Measurements from ENCODE around the gene PTPRD.

PTPRD gene

DNA sequence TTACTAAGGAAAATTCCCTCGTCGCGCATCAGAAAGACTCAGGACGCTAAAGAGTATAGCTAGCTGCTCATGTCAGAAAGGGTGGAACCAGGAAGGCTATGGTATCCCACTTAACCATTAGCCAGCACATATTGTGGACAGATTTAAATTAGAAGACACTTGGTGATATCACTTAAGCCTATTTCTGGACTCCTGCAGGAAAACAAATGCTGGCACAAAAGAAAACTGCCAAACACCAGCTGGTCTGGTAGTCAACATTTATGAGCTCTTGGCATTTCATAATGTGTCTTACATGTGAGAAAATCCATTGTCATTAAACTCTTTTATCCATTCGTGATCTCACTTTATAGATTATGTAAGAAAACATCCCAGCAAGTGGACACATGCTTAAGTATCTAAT lies 377.4 kb downstream of the PTPRD start:
- ATAC-seq (no peak), DNase-seq (no peak)
- no peaks in the 10 kb centered on the region for H3K4me1 Mint-ChIP-seq
- H3K36me3 Mint-ChIP-seq (ENCODE audit: low read depth): no peaks in the 10 kb centered on the region
- no peak overlapping the region for H3K27ac Mint-ChIP-seq
- peaks cover under 1% of the 10 kb centered on the region for H3K9me3 Mint-ChIP-seq
- H3K27me3 Mint-ChIP-seq: no peaks in the 10 kb centered on the region
- no peak overlapping the region for H3K4me3 Mint-ChIP-seq

DNA sequence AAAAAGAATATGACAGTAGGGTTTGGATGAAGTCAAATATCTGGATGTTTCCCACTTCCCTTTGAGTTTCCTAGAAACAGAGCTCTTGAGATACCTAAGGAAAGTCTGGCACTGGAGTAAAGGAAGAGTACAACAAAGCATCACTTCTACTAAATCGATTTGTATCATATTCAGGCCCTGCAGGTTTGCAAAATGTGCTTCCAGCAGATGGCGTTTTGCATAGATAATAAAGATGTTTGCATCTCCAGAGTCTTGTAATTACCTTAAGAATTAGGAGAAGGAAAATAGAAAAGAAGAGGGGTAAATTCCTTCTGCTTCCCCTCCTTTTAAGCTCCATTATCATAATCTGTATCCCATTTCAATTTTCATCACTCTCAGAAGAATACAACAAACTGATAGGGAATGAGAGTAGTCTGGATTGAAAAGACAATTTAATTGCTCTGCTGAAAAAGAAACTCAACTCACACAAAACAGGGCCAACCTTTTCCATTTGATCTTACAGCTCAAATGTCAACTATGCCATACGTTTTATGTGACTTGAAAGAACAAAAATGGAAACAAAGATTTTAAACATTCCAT lies 380.4 kb downstream of the PTPRD start:
- no peaks in the 10 kb centered on the region for H3K27me3 Mint-ChIP-seq
- no peak overlapping the region for H3K27ac Mint-ChIP-seq
- DNase-seq (no peak), ATAC-seq (no peak)
- no peaks in the 10 kb centered on the region for H3K4me1 Mint-ChIP-seq
- no peaks in the 10 kb centered on the region for H3K36me3 Mint-ChIP-seq (ENCODE audit: low read depth)
- peaks cover 6% of the 10 kb centered on the region for H3K9me3 Mint-ChIP-seq
- H3K4me3 Mint-ChIP-seq: no peak overlapping the region

DNA sequence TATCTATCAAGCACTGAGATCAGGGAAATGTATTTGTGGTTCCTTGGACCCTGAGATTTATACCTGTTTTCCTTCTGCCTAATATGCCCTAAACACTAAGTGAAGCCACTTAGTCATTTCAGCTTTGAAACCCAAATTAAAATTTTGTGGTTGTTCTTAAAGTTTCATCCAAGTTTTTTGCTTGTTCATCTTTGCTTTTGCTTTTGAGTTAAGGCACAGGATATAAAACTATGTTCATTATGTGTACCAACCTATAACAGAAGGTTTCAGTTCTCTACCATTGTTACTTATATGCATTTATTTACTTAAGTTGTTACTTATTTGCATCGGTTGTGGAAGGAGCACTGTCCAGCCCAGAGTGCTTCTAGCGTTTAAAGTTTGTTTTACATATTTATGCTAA lies 382.3 kb downstream of the PTPRD start:
- DNase-seq: no peak
- H3K4me3 Mint-ChIP-seq: no peak overlapping the region
- H3K27me3 Mint-ChIP-seq: no peaks in the 10 kb centered on the region
- no peak overlapping the region for H3K27ac Mint-ChIP-seq
- H3K9me3 Mint-ChIP-seq: peaks cover 6% of the 10 kb centered on the region
- no peaks in the 10 kb centered on the region for H3K36me3 Mint-ChIP-seq (ENCODE audit: low read depth)
- H3K4me1 Mint-ChIP-seq: no peaks in the 10 kb centered on the region
- ATAC-seq: no peak

DNA sequence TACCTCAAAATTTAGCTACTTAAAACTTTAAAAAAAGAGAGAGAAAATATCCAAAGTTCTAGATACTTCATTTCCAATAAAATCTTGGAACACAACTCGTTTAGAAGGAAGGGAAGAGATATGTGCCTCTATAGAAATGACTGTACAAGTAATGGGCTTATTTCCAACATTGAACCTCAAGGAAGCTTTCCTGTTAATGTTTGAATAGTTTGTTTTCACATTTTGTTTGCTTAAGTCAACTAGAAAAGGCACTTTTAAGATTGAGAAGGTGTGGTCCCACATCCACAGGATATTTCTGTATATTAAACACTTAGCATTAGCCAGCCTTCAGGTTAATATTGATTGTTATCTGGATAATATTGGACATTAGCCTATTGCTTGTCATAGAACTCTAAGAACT lies 384.7 kb downstream of the PTPRD start:
- no peak for ATAC-seq
- H3K27ac Mint-ChIP-seq: no peak overlapping the region

DNA sequence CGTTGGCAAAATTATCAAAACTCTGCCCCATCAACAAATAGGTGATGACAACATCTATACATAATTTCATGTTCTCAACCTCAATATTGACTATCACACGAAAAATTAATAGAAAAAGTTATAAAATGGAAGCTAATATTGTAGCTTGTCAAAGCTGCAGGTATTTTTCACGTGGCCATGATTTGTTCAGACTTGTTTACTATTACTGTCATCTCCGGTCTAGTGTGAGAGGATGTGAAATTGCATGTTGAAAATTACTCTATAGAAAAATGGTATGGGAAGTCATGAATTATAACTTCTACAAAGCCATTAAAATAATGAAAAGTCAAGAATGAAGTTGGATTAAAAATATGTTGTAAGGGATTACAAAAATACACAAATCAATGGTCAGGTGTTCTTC lies 385.8 kb downstream of the PTPRD start:
- DNase-seq: no peak
- Mint-ChIP-seq H3K27me3 (no peaks in the 10 kb centered on the region), H3K36me3 (ENCODE audit: low read depth) (no peaks in the 10 kb centered on the region), H3K4me3 (no peak overlapping the region), H3K4me1 (no peaks in the 10 kb centered on the region), H3K27ac (no peak overlapping the region), H3K9me3 (peaks cover 6% of the 10 kb centered on the region)
- no peak for ATAC-seq

More for the DNA sequence above, 384.7 kb downstream of the PTPRD start:
- Mint-ChIP-seq H3K27me3 (no peaks in the 10 kb centered on the region), H3K36me3 (ENCODE audit: low read depth) (no peaks in the 10 kb centered on the region), H3K9me3 (peaks cover 6% of the 10 kb centered on the region), H3K4me1 (no peaks in the 10 kb centered on the region), H3K4me3 (no peak overlapping the region)
- DNase-seq: no peak

DNA sequence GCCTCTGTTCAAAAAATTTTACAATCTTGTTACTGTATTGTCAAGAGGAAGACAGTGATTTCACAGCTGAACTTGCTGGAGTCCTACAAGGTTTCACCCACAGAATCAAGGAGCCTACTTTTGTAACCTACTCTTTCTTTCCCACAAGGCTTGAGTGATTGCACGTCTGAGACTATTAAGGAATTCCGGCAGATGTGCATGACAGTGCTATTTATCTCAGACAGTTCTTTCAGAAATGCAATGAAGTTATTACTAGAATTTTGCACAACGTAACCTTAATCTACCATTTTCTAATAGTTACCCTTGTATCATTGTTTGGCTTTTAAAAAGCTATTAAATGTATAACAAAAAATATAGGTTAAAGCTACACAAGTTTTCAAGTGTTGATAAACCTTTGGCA lies 400.1 kb downstream of the PTPRD start:
- Mint-ChIP-seq H3K9me3 (no peaks in the 10 kb centered on the region), H3K4me1 (no peaks in the 10 kb centered on the region), H3K27ac (no peak overlapping the region), H3K4me3 (no peak overlapping the region), H3K27me3 (no peaks in the 10 kb centered on the region), H3K36me3 (ENCODE audit: low read depth) (no peaks in the 10 kb centered on the region)
- DNase-seq (no peak), ATAC-seq (no peak)

DNA sequence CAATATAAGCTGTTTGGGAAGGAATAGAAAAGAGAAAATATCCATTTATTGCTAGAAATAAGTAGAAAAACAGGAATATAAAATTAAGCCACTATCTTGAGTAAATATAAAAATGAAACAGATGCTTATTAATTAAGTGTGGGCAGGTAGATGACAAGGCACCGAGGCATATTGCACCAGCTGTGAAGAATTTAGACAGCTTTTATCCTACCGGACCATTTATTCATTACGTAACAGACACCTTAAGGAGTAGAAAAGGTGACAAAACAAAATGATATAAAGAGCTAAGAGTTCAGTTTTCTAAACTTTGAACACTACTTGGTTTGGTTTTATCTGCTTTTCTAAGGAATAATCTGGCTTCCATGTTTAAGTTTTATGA lies 404.1 kb downstream of the PTPRD start:
- Mint-ChIP-seq H3K4me3 (no peak overlapping the region), H3K4me1 (no peaks in the 10 kb centered on the region), H3K27ac (no peak overlapping the region), H3K36me3 (ENCODE audit: low read depth) (no peaks in the 10 kb centered on the region), H3K27me3 (no peaks in the 10 kb centered on the region), H3K9me3 (no peaks in the 10 kb centered on the region)
- DNase-seq (no peak), ATAC-seq (no peak)

DNA sequence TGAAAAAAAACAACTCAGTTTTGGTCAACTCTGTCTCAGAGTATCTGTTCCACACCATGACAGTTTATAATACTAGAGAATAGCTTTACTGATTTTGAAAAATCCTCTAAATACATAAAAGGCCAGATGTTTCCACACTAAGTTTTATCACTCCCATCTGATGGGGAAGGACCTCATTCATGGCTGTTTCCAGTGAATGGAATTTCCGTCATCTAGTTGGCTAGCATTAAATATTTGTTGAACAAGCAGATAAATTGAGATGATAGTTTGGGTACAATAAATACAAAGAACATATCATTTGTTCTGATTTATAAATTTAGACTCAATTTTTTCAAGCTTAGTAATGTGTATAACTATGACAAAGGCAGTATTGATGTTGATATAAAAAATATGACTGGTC lies 408.5 kb downstream of the PTPRD start:
- Mint-ChIP-seq H3K27ac (no peak overlapping the region), H3K4me3 (no peak overlapping the region), H3K9me3 (no peaks in the 10 kb centered on the region), H3K4me1 (no peaks in the 10 kb centered on the region), H3K27me3 (no peaks in the 10 kb centered on the region), H3K36me3 (ENCODE audit: low read depth) (no peaks in the 10 kb centered on the region)
- ATAC-seq: no peak
- DNase-seq: no peak

DNA sequence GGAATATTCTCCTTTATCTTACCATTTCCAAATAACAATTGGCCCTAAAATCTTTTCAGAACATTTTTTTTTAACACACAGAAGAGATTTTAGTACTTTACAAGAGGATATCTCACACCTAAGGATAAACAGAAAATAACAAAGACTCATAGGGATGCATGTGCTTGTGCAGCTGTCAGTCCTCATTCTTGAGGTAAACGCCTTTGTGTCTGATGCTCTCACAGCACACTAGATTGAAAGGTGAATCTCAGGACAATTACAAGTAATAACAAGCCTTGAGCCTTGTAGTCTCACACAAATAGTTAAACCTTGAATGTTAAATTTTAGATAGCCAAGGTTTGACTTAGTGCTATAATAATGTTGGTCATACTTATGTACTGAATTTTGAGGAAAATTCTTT lies 439.2 kb downstream of the PTPRD start:
- H3K9me3 Mint-ChIP-seq: peaks cover 20% of the 10 kb centered on the region
- no peaks in the 10 kb centered on the region for H3K4me1 Mint-ChIP-seq
- ATAC-seq (no peak), DNase-seq (no peak)
- no peak overlapping the region for H3K27ac Mint-ChIP-seq
- H3K4me3 Mint-ChIP-seq: no peak overlapping the region
- H3K36me3 Mint-ChIP-seq (ENCODE audit: low read depth): no peaks in the 10 kb centered on the region
- H3K27me3 Mint-ChIP-seq: no peaks in the 10 kb centered on the region

DNA sequence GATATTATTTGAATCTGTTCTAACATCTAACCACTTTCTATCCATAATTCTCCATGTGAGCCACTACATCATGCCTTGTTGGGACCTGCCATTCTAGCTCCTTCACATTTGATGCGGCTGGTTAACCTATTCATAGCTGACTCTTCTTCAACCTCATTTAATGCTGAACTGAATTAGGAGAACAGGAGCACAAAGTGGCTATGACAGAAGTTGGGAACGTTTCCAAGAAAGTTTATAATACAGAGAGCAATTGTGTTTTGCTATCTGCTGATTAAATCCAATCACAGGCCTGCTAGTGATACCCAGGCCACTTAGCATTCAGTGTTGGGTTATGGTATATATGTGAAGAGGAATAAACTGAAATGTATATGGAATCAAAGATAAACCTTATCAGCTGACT lies 440.3 kb downstream of the PTPRD start:
- H3K27me3 Mint-ChIP-seq: no peaks in the 10 kb centered on the region
- DNase-seq (no peak), ATAC-seq (no peak)
- no peak overlapping the region for H3K27ac Mint-ChIP-seq
- H3K9me3 Mint-ChIP-seq: peaks cover 14% of the 10 kb centered on the region
- H3K36me3 Mint-ChIP-seq (ENCODE audit: low read depth): no peaks in the 10 kb centered on the region
- no peak overlapping the region for H3K4me3 Mint-ChIP-seq
- no peaks in the 10 kb centered on the region for H3K4me1 Mint-ChIP-seq

DNA sequence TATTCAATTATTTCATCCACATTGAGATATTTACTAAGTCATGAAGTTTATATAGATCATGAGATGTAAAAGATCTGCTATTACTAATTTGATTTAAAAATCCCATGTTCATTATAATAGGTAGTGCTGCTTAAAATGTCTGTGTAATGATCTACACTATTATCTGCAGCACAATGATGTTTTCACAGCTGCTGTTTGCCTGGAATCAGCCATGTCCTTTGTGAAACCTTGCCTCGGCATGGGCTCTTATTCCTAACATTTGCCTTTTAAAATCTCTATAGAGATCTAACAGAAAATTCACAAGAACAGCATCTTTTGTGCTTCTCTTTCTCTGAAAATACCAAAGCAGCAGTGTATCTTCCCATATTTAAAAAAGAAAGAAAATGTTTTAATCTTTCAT lies 444.6 kb downstream of the PTPRD start:
- Mint-ChIP-seq H3K9me3 (peaks cover 5% of the 10 kb centered on the region), H3K4me1 (no peaks in the 10 kb centered on the region), H3K36me3 (ENCODE audit: low read depth) (no peaks in the 10 kb centered on the region), H3K27ac (no peak overlapping the region), H3K4me3 (no peak overlapping the region), H3K27me3 (no peaks in the 10 kb centered on the region)
- ATAC-seq: no peak
- no peak for DNase-seq

DNA sequence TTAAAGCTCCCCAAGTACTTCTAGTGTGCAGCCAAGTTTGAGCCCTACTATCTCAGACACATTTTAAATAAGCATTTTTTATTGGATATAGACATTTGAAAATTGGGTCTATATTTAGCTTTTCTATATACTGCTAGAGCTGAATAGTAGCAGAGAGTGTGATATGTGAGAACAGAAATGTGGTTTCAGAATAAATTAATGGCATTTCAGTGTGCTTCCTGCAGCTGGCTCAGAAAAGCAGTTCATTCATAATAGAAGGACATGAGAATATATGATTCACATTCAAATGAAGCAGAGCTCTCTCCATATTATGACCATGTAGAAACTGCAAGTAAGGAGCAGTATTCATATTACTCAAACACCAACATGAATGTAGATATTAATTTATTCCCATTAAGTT lies 464.0 kb downstream of the PTPRD start:
- H3K4me3 Mint-ChIP-seq: no peak overlapping the region
- H3K4me1 Mint-ChIP-seq: no peaks in the 10 kb centered on the region
- no peak for DNase-seq
- no peaks in the 10 kb centered on the region for H3K27me3 Mint-ChIP-seq
- H3K36me3 Mint-ChIP-seq (ENCODE audit: low read depth): no peaks in the 10 kb centered on the region
- H3K9me3 Mint-ChIP-seq: peaks cover 4% of the 10 kb centered on the region
- H3K27ac Mint-ChIP-seq: no peak overlapping the region
- ATAC-seq: no peak

DNA sequence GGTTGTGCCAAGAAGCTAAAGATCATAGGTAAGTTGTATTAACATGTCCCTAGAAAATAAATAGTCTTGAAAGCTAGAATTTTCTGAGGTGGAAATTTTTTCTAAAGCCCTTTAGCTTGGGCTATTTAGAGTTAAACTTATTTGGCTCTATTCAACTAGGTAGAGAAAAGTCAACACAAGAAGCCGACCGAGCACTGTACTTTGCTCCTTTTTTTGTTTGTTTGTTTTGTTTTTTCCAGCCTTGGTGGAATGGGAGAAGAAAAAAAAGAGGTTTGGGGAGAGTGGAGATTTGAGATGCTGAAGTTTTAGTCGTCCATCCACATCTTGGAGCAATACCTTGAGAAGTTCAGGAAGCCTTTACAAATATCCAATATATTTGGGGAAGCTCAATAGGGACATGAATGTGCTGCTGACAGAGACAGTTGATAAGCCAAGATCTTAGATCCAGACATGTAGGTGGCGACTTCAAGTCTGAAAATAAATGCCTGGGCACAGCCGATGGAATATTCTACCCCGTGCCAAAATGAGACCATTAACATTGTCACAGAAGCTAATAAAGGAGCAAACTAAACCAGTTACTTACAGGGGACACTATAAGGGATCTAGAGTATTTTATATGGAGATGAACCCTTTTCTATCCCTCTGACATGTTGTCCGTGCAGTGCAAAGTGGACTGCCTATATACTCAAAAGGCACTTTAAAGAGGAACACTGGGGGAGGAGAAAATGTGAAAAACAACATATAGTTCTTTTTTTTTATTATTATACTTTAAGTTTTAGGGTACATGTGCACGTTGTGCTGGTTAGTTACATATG lies 466.1 kb downstream of the PTPRD start:
- Mint-ChIP-seq H3K4me1 (no peaks in the 10 kb centered on the region), H3K4me3 (no peak overlapping the region), H3K9me3 (no peaks in the 10 kb centered on the region), H3K27ac (no peak overlapping the region), H3K36me3 (ENCODE audit: low read depth) (no peaks in the 10 kb centered on the region), H3K27me3 (no peaks in the 10 kb centered on the region)
- no peak for DNase-seq
- ATAC-seq: no peak

DNA sequence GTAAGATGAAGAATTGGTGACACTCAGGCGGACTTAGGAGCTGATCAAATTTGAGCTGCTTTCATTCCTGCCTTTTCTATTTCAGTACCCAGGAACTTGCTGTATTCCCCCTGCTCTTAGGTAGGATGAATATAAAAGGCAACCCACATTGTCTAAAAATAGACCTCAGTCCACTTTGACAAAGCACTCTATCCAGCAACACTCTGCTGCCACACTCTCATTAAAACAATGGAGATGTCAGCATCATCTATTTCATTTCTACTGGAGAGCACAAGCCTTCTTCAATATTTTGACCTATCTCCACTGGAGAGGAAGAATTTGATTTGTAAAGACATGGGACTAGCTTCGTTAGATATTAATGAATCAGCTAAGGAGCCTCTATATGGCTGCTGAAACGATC lies 468.4 kb downstream of the PTPRD start:
- Mint-ChIP-seq H3K27me3 (no peaks in the 10 kb centered on the region), H3K9me3 (no peaks in the 10 kb centered on the region), H3K4me1 (no peaks in the 10 kb centered on the region), H3K36me3 (ENCODE audit: low read depth) (no peaks in the 10 kb centered on the region), H3K27ac (no peak overlapping the region), H3K4me3 (no peak overlapping the region)
- no peak for DNase-seq
- no peak for ATAC-seq

DNA sequence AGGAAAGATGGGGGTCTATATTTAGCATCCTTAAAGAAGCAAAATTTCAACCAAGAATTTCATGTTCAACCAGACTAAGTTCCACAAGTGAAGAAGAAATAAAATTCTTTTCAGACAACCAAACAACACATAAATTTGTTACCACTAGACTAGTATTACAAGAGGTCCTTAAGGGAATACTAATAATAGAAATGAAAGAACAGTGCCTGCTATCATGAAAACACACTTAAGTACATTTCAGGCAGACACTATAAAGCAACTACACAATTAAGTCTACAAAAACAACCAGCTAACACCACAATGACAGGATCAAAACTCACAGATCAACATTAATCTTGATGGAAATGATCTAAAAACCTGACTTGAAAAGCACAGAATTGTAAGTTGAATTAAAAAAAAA lies 477.2 kb downstream of the PTPRD start:
- no peak for DNase-seq
- ATAC-seq: no peak
- no peaks in the 10 kb centered on the region for H3K27me3 Mint-ChIP-seq
- H3K4me1 Mint-ChIP-seq: no peaks in the 10 kb centered on the region
- no peak overlapping the region for H3K4me3 Mint-ChIP-seq
- H3K9me3 Mint-ChIP-seq: peaks cover 12% of the 10 kb centered on the region
- no peaks in the 10 kb centered on the region for H3K36me3 Mint-ChIP-seq (ENCODE audit: low read depth)
- H3K27ac Mint-ChIP-seq: no peak overlapping the region

DNA sequence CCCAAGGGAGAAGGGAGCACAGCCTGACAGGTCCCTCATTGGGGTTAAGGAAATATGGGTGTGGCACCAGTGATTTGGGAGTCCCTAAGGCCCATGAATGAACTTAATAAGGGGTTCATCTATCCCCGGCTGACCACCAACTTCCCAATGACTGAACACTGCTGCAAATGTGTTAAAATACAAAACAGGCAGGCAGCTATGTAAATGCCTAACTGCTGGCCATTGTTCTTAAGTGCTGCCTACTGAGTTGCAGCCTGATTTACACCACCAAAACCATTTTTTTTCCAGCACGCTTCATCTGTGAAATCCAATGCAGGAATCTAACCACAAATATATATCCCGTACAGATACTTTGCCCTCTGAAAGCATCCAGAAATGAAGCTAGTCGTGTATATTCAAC lies 478.5 kb downstream of the PTPRD start:
- DNase-seq (no peak), ATAC-seq (no peak)
- no peaks in the 10 kb centered on the region for H3K27me3 Mint-ChIP-seq
- no peak overlapping the region for H3K27ac Mint-ChIP-seq
- no peak overlapping the region for H3K4me3 Mint-ChIP-seq
- no peaks in the 10 kb centered on the region for H3K36me3 Mint-ChIP-seq (ENCODE audit: low read depth)
- H3K9me3 Mint-ChIP-seq: peaks cover 16% of the 10 kb centered on the region
- no peaks in the 10 kb centered on the region for H3K4me1 Mint-ChIP-seq

Data from activated naive CD8-positive, alpha-beta T cell treated with anti-CD3 and anti-CD28 coated beads, Interleukin-2, amount 50 U/mL, for 24 hours (primary cell).